ENCODE data around the gene CLOCK.
A peak's percentile ranks its signal among the peaks of the same experiment; 100 is the strongest.
"Not testable (repeated sequence)": the region's sequence is repeated elsewhere in the genome, so short reads cannot be mapped to it uniquely, and the experiment has no call there.

Gene CLOCK, protein sequence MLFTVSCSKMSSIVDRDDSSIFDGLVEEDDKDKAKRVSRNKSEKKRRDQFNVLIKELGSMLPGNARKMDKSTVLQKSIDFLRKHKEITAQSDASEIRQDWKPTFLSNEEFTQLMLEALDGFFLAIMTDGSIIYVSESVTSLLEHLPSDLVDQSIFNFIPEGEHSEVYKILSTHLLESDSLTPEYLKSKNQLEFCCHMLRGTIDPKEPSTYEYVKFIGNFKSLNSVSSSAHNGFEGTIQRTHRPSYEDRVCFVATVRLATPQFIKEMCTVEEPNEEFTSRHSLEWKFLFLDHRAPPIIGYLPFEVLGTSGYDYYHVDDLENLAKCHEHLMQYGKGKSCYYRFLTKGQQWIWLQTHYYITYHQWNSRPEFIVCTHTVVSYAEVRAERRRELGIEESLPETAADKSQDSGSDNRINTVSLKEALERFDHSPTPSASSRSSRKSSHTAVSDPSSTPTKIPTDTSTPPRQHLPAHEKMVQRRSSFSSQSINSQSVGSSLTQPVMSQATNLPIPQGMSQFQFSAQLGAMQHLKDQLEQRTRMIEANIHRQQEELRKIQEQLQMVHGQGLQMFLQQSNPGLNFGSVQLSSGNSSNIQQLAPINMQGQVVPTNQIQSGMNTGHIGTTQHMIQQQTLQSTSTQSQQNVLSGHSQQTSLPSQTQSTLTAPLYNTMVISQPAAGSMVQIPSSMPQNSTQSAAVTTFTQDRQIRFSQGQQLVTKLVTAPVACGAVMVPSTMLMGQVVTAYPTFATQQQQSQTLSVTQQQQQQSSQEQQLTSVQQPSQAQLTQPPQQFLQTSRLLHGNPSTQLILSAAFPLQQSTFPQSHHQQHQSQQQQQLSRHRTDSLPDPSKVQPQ

DNA sequence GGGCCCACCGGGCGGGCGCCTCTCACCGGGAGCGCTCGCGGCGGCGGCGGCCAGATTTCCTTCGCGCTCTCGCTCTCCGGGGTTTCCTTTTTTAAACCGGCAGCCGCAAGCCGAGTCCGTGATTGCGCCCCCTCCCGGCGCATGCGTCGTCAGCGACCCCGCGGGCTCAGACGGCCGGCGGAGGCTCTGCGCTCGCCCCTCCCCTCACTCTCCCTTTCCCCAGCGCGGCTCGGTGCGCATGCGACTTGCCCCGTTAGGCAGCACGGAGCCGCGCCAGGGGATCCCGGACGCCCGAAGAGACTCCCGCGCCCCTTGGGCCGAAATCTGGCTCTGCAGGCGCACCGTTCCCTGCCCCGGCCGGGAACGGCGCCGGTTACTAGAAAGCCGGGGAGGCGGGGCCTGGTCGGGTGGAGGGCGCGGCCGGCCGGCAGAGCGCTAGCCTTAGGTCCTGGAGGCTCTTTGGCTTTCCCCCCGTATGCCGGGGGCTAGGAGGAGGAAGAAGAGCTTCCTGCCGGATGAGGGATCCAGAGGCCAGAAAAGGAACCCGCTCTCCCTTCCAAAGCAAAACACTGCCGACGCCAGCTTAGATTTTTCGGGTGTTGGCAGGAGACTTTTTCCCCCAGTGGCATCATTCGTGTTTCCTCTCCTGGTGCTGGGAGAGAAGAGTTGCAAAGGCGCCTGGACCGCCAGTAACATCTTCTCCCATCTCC, at the start of gene CLOCK:
CLOCK (minus strand) TSS at position 154 of the 710 bp plus-strand sequence. CDS start 64,124 bp downstream, outside the sequence.
- H3K4me3 Mint-ChIP-seq, result peak within 1 kb of the TSS; percentile 95
- peak within 1 kb of the TSS; percentile 98 for H3K27ac Mint-ChIP-seq
- H3K27me3 Mint-ChIP-seq (ENCODE audit: low read depth, poor library complexity), result no peaks in the 10 kb centered on the region
- DNase-seq, result peak; percentile 92
- peaks cover 1% of the 10 kb centered on the region for H3K36me3 Mint-ChIP-seq (ENCODE audit: low read depth)
- H3K4me1 Mint-ChIP-seq, result peaks cover 61% of the 10 kb centered on the region
- H3K9me3 Mint-ChIP-seq, result no peaks in the 10 kb centered on the region
- TF ChIP-seq CTCF (IDR thresholded peaks at IDR 0.05), result peak; percentile 37

GRCh38 chr4:55592014-55592413, 45.3 kb upstream of the CLOCK start, which contains the start of gene PDCL2:
Gene PDCL2 (minus strand): TSS chr4:55592245. CDS start chr4:55592109, 136 bp downstream.
- H3K27ac Mint-ChIP-seq, result no peak within 1 kb of the TSS
- DNase-seq, result peak; percentile 9
- no peak within 1 kb of the TSS for H3K4me3 Mint-ChIP-seq
- H3K36me3 Mint-ChIP-seq (ENCODE audit: low read depth), result peaks cover 18% of the 10 kb centered on the region
- TF ChIP-seq CTCF (IDR thresholded peaks at IDR 0.05), result no peak
- peaks cover 4% of the 10 kb centered on the region for H3K27me3 Mint-ChIP-seq (ENCODE audit: low read depth, poor library complexity)
- H3K4me1 Mint-ChIP-seq, result no peaks in the 10 kb centered on the region
- peaks cover 20% of the 10 kb centered on the region for H3K9me3 Mint-ChIP-seq

GRCh38 chr4:55588160-55588559, 41.5 kb upstream of the CLOCK start:
- peaks cover 35% of the 10 kb centered on the region for H3K9me3 Mint-ChIP-seq
- H3K27ac Mint-ChIP-seq, result no peak overlapping the region
- H3K4me1 Mint-ChIP-seq, result no peaks in the 10 kb centered on the region
- H3K36me3 Mint-ChIP-seq (ENCODE audit: low read depth), result peaks cover 20% of the 10 kb centered on the region
- no peak overlapping the region for H3K4me3 Mint-ChIP-seq
- TF ChIP-seq CTCF (IDR thresholded peaks at IDR 0.05), result no peak
- peaks cover 7% of the 10 kb centered on the region for H3K27me3 Mint-ChIP-seq (ENCODE audit: low read depth, poor library complexity)
- DNase-seq, result no peak

GRCh38 chr4:55582773-55583172, 36.1 kb upstream of the CLOCK start:
- DNase-seq; H3K27ac Mint-ChIP-seq; H3K27me3 Mint-ChIP-seq (ENCODE audit: low read depth, poor library complexity); H3K4me3 Mint-ChIP-seq; H3K4me1 Mint-ChIP-seq: not testable (repeated sequence)
- H3K9me3 Mint-ChIP-seq, result peaks cover 44% of the 10 kb centered on the region
- peaks cover 24% of the 10 kb centered on the region for H3K36me3 Mint-ChIP-seq (ENCODE audit: low read depth)

- Mint-ChIP-seq H3K27ac (no peak overlapping the region), H3K9me3 (peaks cover 70% of the 10 kb centered on the region), H3K36me3 (ENCODE audit: low read depth) (peaks cover 44% of the 10 kb centered on the region), H3K4me3 (no peak overlapping the region), H3K27me3 (ENCODE audit: low read depth, poor library complexity) (peaks cover 7% of the 10 kb centered on the region), H3K4me1 (no peaks in the 10 kb centered on the region)
- no peak for TF ChIP-seq CTCF (IDR thresholded peaks at IDR 0.05)
- DNase-seq, result no peak
Measured at GRCh38 chr4:55578341-55579010, 31.8 kb upstream of the CLOCK start.
